GM12878 (cell line): Measurements from ENCODE around the gene OPTC.
"Not testable (repeated sequence)": the region's sequence is repeated elsewhere in the genome, so short reads cannot be mapped to it uniquely, and the experiment has no call there.

Source experiments
- CBX5 ChIP-seq: sonication (generic); IDR thresholded peaks from 2 replicates; pipeline ENCODE4 v1.6.1; 2016; ENCODE audit warnings: low read depth, moderate library complexity, mild to moderate bottlenecking, inconsistent platforms
- CHD2 ChIP-seq: IDR thresholded peaks from 2 replicates; pipeline ENCODE4 v1.6.1; 2011; ENCODE audit warnings: low read depth, low read length, improper control_type of control experiment, borderline replicate concordance
- CTCF ChIP-seq, 3 experiments: IDR thresholded peaks in 2 of 3; conservative IDR thresholded peaks in 1 of 3; 2 replicates each; pipeline ENCODE4 v1.5.1; 2011; ENCODE audit warnings: low read depth in 3 of 3, low read length in 3 of 3, mild to moderate bottlenecking in 3 of 3, control low read depth in 2 of 3, moderate library complexity in 2 of 3, inconsistent platforms in 1 of 3, mixed read lengths in 1 of 3; ENCODE audit not compliant: control insufficient read depth in 2 of 3, insufficient read depth in 1 of 3; ENCODE audit errors: extremely low read depth in 1 of 3
- EZH2 ChIP-seq: IDR thresholded peaks from 2 replicates; pipeline ENCODE4 v1.6.1; 2012; ENCODE audit warnings: low read depth, mild to moderate bottlenecking, control low read depth, inconsistent platforms, low read length, borderline replicate concordance; ENCODE audit not compliant: control insufficient read depth
- JUND ChIP-seq: IDR thresholded peaks from 2 replicates; pipeline ENCODE4 v1.6.1; 2012; ENCODE audit warnings: low read depth, mild to moderate bottlenecking, low read length, improper control_type of control experiment, moderate library complexity
- POLR2A ChIP-seq: IDR thresholded peaks from 2 replicates; pipeline ENCODE4 v1.6.1; 2011; ENCODE audit warnings: low read depth, mild to moderate bottlenecking, low read length
- REST ChIP-seq: IDR thresholded peaks from 2 replicates; pipeline ENCODE4 v1.6.1; 2012; ENCODE audit warnings: mild to moderate bottlenecking, low read depth, low read length
- SIN3A ChIP-seq: IDR thresholded peaks from 2 replicates; pipeline ENCODE4 v1.6.1; 2012; ENCODE audit warnings: low read depth, low read length, improper control_type of control experiment
- SMAD1 ChIP-seq: fragments of 450-650 bp; IDR thresholded peaks from 2 replicates; pipeline ENCODE4 v1.6.1; 2018; ENCODE audit warnings: mild to moderate bottlenecking, low read depth; ENCODE audit not compliant: partially characterized antibody
- SREBF2 ChIP-seq: IDR thresholded peaks from 2 replicates; pipeline ENCODE4 v1.6.1; 2012; ENCODE audit warnings: mild to moderate bottlenecking, low read length
- SRF ChIP-seq, 2 experiments: IDR thresholded peaks; 2 replicates each; pipeline ENCODE4 v1.6.1; 2011; ENCODE audit warnings: low read depth in 2 of 2, low read length in 2 of 2, mild to moderate bottlenecking in 1 of 2, moderate library complexity in 1 of 2
- ZBED1 ChIP-seq: IDR thresholded peaks from 2 replicates; pipeline ENCODE4 v1.6.1; 2016; ENCODE audit warnings: borderline replicate concordance

- TF ChIP-seq CTCF (IDR thresholded peaks at IDR 0.05 in 2 of 3, conservative IDR thresholded peaks at IDR 0.05 in 1 of 3; ENCODE audit: control insufficient read depth in 2 of 3, extremely low read depth in 1 of 3, insufficient read depth in 1 of 3, low read depth in 3 of 3, low read length in 3 of 3); EZH2; POLR2A; JUND; ZBED1; SRF (IDR thresholded peaks at IDR 0.05; ENCODE audit: low read depth in 2 of 2, low read length in 2 of 2); REST; SMAD1; CBX5; CHD2; SIN3A; SREBF2: not testable (repeated sequence)
These were observed 46.4 kb upstream of the OPTC start for GRCh38 chr1:203447598-203447997.
